Measurements from ENCODE around the gene INHBC. TPM values are rescaled to one million over a fixed set of nuclear protein-coding genes. Genes with fewer than 3 reads are reported as not detected.

Gene INHBC
- total RNA-seq, 1 experiment from 2014 or later = not detected

GRCh38 chr12:57479043-57479375 lies 44.4 kb downstream of the INHBC start:
- H3K4me3 ChIP-seq (ENCODE audit: low read depth in 2 of 2, low read length in 2 of 2) = no peak overlapping the region
- in situ Hi-C loops (cut with HindIII; ENCODE audit: low pct_unique_long_range_greater_than_20kb, low sequenced_read_pairs) (no loop called here), intact Hi-C loops (cut with micrococcal nuclease; ENCODE audit: unreplicated experiment) (no loop called here)
- no peaks in the 10 kb centered on the region for H3K9me3 ChIP-seq (ENCODE audit: control insufficient read depth, insufficient read depth, low read depth, low read length)
- no peak for ATAC-seq
- peaks cover 2% of the 10 kb centered on the region; the same call in 1 of the 2 replicates for H3K27me3 ChIP-seq (ENCODE audit: control insufficient read depth, insufficient read depth, low read length)
- no peaks in the 10 kb centered on the region for H3K36me3 ChIP-seq (ENCODE audit: control insufficient read depth, insufficient read depth, low read length)
- POLR2A ChIA-PET = no interaction called here
- no peak for DNase-seq (ENCODE audit: low read depth, low spot score)
- BruUV-seq (replicated peaks) = no TSS peak
- no peaks in the 10 kb centered on the region; the same call in 1 of the 2 replicates for H3K4me1 ChIP-seq (ENCODE audit: control insufficient read depth, insufficient read depth, low read length)
- CTCF ChIA-PET = interaction anchor here (1.1 kb wide), 1 partner anchor 13 kb away, joined by 3 read pairs; no protein-coding TSS in a partner anchor
- TF ChIP-seq TCF7L2 (IDR thresholded peaks at IDR 0.05; ENCODE audit: low read depth, low read length) (no peak), SIN3A (IDR thresholded peaks at IDR 0.05; ENCODE audit: borderline replicate concordance, insufficient read depth, low read depth, low read length) (no peak)
- H3K27ac ChIP-seq (ENCODE audit: low read length) = no peak overlapping the region

GRCh38 chr12:57479376-57480115 lies 45.0 kb downstream of the INHBC start, which contains the start of gene ARHGAP9:
ARHGAP9 (minus strand) TSS chr12:57479866; CDS start chr12:57479406, 460 bp downstream.
- in situ Hi-C loops (cut with HindIII; ENCODE audit: low pct_unique_long_range_greater_than_20kb, low sequenced_read_pairs) (no loop called here), intact Hi-C loops (cut with micrococcal nuclease; ENCODE audit: unreplicated experiment) (no loop called here)
- no peak within 1 kb of the TSS for H3K4me3 ChIP-seq (ENCODE audit: low read depth in 2 of 2, low read length in 2 of 2)
- no peaks in the 10 kb centered on the region for H3K9me3 ChIP-seq (ENCODE audit: control insufficient read depth, insufficient read depth, low read depth, low read length)
- no peaks in the 10 kb centered on the region for H3K36me3 ChIP-seq (ENCODE audit: control insufficient read depth, insufficient read depth, low read length)
- no peaks in the 10 kb centered on the region; the same call in 1 of the 2 replicates for H3K27me3 ChIP-seq (ENCODE audit: control insufficient read depth, insufficient read depth, low read length)
- TF ChIP-seq REST (IDR thresholded peaks at IDR 0.05; ENCODE audit: insufficient read depth in 1 of 2, low read depth in 2 of 2, low read length in 1 of 2) (no peak), POLR2AphosphoS5 (IDR thresholded peaks at IDR 0.05; ENCODE audit: low read depth, low read length) (no peak), CTCF (IDR thresholded peaks at IDR 0.05) (no peak), SIN3A (IDR thresholded peaks at IDR 0.05; ENCODE audit: borderline replicate concordance, insufficient read depth, low read depth, low read length) (no peak), TCF7L2 (IDR thresholded peaks at IDR 0.05; ENCODE audit: low read depth, low read length) (no peak)
- H3K27ac ChIP-seq (ENCODE audit: low read length) = no peak within 1 kb of the TSS
- ChIA-PET CTCF (no interaction called here), POLR2A (no interaction called here)
- ATAC-seq (no peak), DNase-seq (ENCODE audit: low read depth, low spot score) (no peak)
- BruUV-seq (replicated peaks) = no TSS peak
- H3K4me1 ChIP-seq (ENCODE audit: control insufficient read depth, insufficient read depth, low read length) = no peaks in the 10 kb centered on the region; the same call in 1 of the 2 replicates

- Histone ChIP-seq H3K4me1 (ENCODE audit: control insufficient read depth, insufficient read depth, low read length) (no peaks in the 10 kb centered on the region), H3K4me3 (ENCODE audit: low read depth in 2 of 2, low read length in 2 of 2) (no peak overlapping the region), H3K27me3 (ENCODE audit: control insufficient read depth, insufficient read depth, low read length) (no peaks in the 10 kb centered on the region), H3K9me3 (ENCODE audit: control insufficient read depth, insufficient read depth, low read depth, low read length) (no peaks in the 10 kb centered on the region), H3K36me3 (ENCODE audit: control insufficient read depth, insufficient read depth, low read length) (no peaks in the 10 kb centered on the region), H3K27ac (ENCODE audit: low read length) (no peak overlapping the region)
- CTCF ChIA-PET = interaction anchor here (0.6 kb wide), 1 partner anchor 157 kb away, joined by 3 read pairs; no protein-coding TSS in a partner anchor
- TF ChIP-seq TCF7L2 (IDR thresholded peaks at IDR 0.05; ENCODE audit: low read depth, low read length) (no peak), REST (IDR thresholded peaks at IDR 0.05; ENCODE audit: insufficient read depth in 1 of 2, low read depth in 2 of 2, low read length in 1 of 2) (no peak), POLR2AphosphoS5 (IDR thresholded peaks at IDR 0.05; ENCODE audit: low read depth, low read length) (no peak), SIN3A (IDR thresholded peaks at IDR 0.05; ENCODE audit: borderline replicate concordance, insufficient read depth, low read depth, low read length) (no peak), CTCF (IDR thresholded peaks at IDR 0.05) (no peak)
- POLR2A ChIA-PET = no interaction called here
- BruUV-seq (replicated peaks) = no TSS peak
- in situ Hi-C loops (cut with HindIII; ENCODE audit: low pct_unique_long_range_greater_than_20kb, low sequenced_read_pairs) (no loop called here), intact Hi-C loops (cut with micrococcal nuclease; ENCODE audit: unreplicated experiment) (no loop called here)
- DNase-seq (ENCODE audit: low read depth, low spot score) = no peak
- ATAC-seq = no peak
Observed at GRCh38 chr12:57481671-57482070, 47.1 kb downstream of the INHBC start.
